Right forelimb (tissue), 1 donor: ENCODE results near the gene NPIPA8.
"Not testable (repeated sequence)": the region's sequence is repeated elsewhere in the genome, so short reads cannot be mapped to it uniquely, and the experiment has no call there.

Source experiments
- DNase-seq: peaks from one replicate; pipeline ENCODE4 v3.0.0-alpha.2; 2018

The NPIPA8 gene

DNA sequence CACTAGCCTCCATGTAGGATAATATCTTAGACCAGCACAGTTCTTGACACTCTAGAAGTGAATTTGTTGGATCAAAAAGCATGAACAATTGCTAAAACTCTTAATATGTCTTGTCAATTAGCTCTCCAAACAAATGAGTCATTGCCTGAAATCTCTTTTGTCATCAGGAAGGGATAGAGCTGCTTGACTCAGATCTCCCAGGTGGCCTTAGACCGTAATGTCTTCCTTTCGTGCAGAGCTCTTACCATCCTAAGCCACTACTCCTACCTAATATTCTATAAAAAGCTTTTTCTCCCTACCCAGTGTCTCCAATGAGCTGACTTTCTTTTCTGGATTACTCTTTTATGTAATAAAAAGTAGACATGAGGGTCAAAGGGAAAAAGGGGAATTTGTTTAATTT is 66.4 kb downstream of the NPIPA8 start:
- not testable (repeated sequence) for DNase-seq
